ENCODE data around the gene CORT.

GRCh38 chr1:10432910-10433700, 16.7 kb upstream of the CORT start:
- no peak for TF ChIP-seq CTCF (IDR thresholded peaks at IDR 0.05)
- TF ChIP-seq POLR2AphosphoS5 (IDR thresholded peaks at IDR 0.05) = no peak
- no peak for TF ChIP-seq POLR2A (IDR thresholded peaks at IDR 0.05)
